ENCODE measurements around the gene ADAT2.
"Not testable (repeated sequence)": the region's sequence is repeated elsewhere in the genome, so short reads cannot be mapped to it uniquely, and the experiment has no call there.

The ADAT2 gene

GRCh38 chr6:143457563-143458359 is 7.3 kb upstream of the ADAT2 start:
- no peak for TF ChIP-seq CTCF (conservative IDR thresholded peaks at IDR 0.05; ENCODE audit: low read length)
- no peak overlapping the region for H3K4me3 ChIP-seq (ENCODE audit: low read length)
- peak; percentile 15 for DNase-seq (ENCODE audit: low read depth)

GRCh38 chr6:143451531-143451930 is 1.0 kb upstream of the ADAT2 start:
- no peak for TF ChIP-seq CTCF (conservative IDR thresholded peaks at IDR 0.05; ENCODE audit: low read length)
- peak overlapping the region; percentile 98 for H3K4me3 ChIP-seq (ENCODE audit: low read length)
- DNase-seq (ENCODE audit: low read depth): peak; percentile 35

GRCh38 chr6:143449714-143450452 is 612 bp downstream of the ADAT2 start:
- DNase-seq (ENCODE audit: low read depth): peak; percentile 16
- no peak for TF ChIP-seq CTCF (conservative IDR thresholded peaks at IDR 0.05; ENCODE audit: low read length)
- H3K4me3 ChIP-seq (ENCODE audit: low read length): peak overlapping the region; percentile 98

GRCh38 chr6:143449082-143449713 is 1.3 kb downstream of the ADAT2 start:
- H3K4me3 ChIP-seq (ENCODE audit: low read length): peak overlapping the region; percentile 98
- TF ChIP-seq CTCF (conservative IDR thresholded peaks at IDR 0.05; ENCODE audit: low read length): no peak
- DNase-seq (ENCODE audit: low read depth): no peak

GRCh38 chr6:143447865-143448264 is 2.6 kb downstream of the ADAT2 start:
- H3K4me3 ChIP-seq (ENCODE audit: low read length); DNase-seq (ENCODE audit: low read depth): not testable (repeated sequence)

- TF ChIP-seq CTCF (conservative IDR thresholded peaks at IDR 0.05; ENCODE audit: low read length): no peak
- no peak for DNase-seq (ENCODE audit: low read depth)
- H3K4me3 ChIP-seq (ENCODE audit: low read length): no peak overlapping the region
Measured at GRCh38 chr6:143443096-143443495, 7.4 kb downstream of the ADAT2 start.

- H3K4me3 ChIP-seq (ENCODE audit: low read length): no peak overlapping the region
- DNase-seq (ENCODE audit: low read depth): peak; percentile 12
- no peak for TF ChIP-seq CTCF (conservative IDR thresholded peaks at IDR 0.05; ENCODE audit: low read length)
Measured at GRCh38 chr6:143441680-143442545, 8.6 kb downstream of the ADAT2 start.

Data from AG10803 (cell line).